Panc1 (cell line): ENCODE results near the gene DDC.

Experiments
- CTCF ChIP-seq: fragments of 450-650 bp; IDR thresholded peaks from 2 replicates; pipeline ENCODE4 v1.5.1; 2017; ENCODE audit warnings: mild to moderate bottlenecking
- REST ChIP-seq, 2 experiments: IDR thresholded peaks; 2 replicates each; pipeline ENCODE4 v1.6.1; 2011 to 2012; ENCODE audit warnings: low read depth in 2 of 2, control low read depth in 1 of 2, low read length in 1 of 2, mild to moderate bottlenecking in 1 of 2, moderate library complexity in 1 of 2; ENCODE audit not compliant: insufficient read depth in 1 of 2
- TCF7L2 ChIP-seq: IDR thresholded peaks from 2 replicates; pipeline ENCODE4 v1.6.1; 2011; ENCODE audit warnings: mild to moderate bottlenecking, low read depth, low read length, inconsistent platforms

GRCh38 chr7:50544992-50545391 is 20.2 kb downstream of the DDC start:
- TF ChIP-seq REST (IDR thresholded peaks at IDR 0.05; ENCODE audit: insufficient read depth in 1 of 2, low read depth in 2 of 2, low read length in 1 of 2) (no peak), CTCF (no peak), TCF7L2 (no peak)
